Stimulated activated CD8-positive, alpha-beta memory T cell treated with anti-CD3 and anti-CD28 coated beads, Interleukin-2, amount 100 ng/mL, for 1 hour (primary cell): ENCODE measurements around the gene LZTR1.
"Not testable (repeated sequence)": the region's sequence is repeated elsewhere in the genome, so short reads cannot be mapped to it uniquely, and the experiment has no call there.

Experiments
- DNase-seq, 2 donors: peaks; one replicate each; pipeline ENCODE4 v3.0.0-alpha.2; 2020; ENCODE audit warnings: low read depth in 2 of 2

The LZTR1 gene

GRCh38 chr22:20996598-20997535, 14.8 kb downstream of the LZTR1 start:
- DNase-seq, result no peak

- DNase-seq, result no peak
Measured at GRCh38 chr22:20997536-20998257, 15.6 kb downstream of the LZTR1 start.

GRCh38 chr22:20998411-20999336, 16.6 kb downstream of the LZTR1 start:
- no peak for DNase-seq

GRCh38 chr22:20999350-21000206, 17.5 kb downstream of the LZTR1 start:
- DNase-seq, result no peak

GRCh38 chr22:21000207-21000986, 18.3 kb downstream of the LZTR1 start:
- no peak for DNase-seq

GRCh38 chr22:21000987-21001600, 19.0 kb downstream of the LZTR1 start:
- DNase-seq, result no peak

- DNase-seq, result peak; percentile 91 to 94
Measured at GRCh38 chr22:21001601-21002325, 19.7 kb downstream of the LZTR1 start, which contains the start of gene THAP7. TSS of gene THAP7 (minus strand) at chr22:21002118. CDS start at chr22:21001911, 207 bp downstream.

GRCh38 chr22:21003782-21004181, 21.7 kb downstream of the LZTR1 start:
- DNase-seq, result no peak

GRCh38 chr22:21009208-21009607, 27.1 kb downstream of the LZTR1 start:
- not testable (repeated sequence) for DNase-seq

- DNase-seq, result no peak
Measured at GRCh38 chr22:21009638-21010425, 27.7 kb downstream of the LZTR1 start.

GRCh38 chr22:21010426-21011113, 28.5 kb downstream of the LZTR1 start:
- DNase-seq, result no peak

- no peak for DNase-seq
Measured at GRCh38 chr22:21012446-21013407, 30.6 kb downstream of the LZTR1 start.

- DNase-seq, result no peak
Measured at GRCh38 chr22:21013657-21014201, 31.6 kb downstream of the LZTR1 start.

- peak; percentile 59 to 71 for DNase-seq
Measured at GRCh38 chr22:21014202-21014725, 32.2 kb downstream of the LZTR1 start.

GRCh38 chr22:21014726-21015465, 32.8 kb downstream of the LZTR1 start, which contains the start of gene P2RX6:
TSS of gene P2RX6 (plus strand) at chr22:21015165. CDS start at chr22:21015175, 10 bp downstream.
- DNase-seq, result no peak
